BJ (cell line): ENCODE measurements around the gene KLC3. TPM values are rescaled to one million over a fixed set of nuclear protein-coding genes. Genes with fewer than 3 reads are reported as not detected.
A peak's percentile ranks its signal among the peaks of the same experiment; 100 is the strongest.

Experiments used
- CTCF ChIA-PET: fragments of 350-600 bp; formaldehyde crosslinking; extraction: SDS; loops from one replicate; lab custom pipeline; 2021; ENCODE audit warnings: antibody characterized with exemption, inconsistent platforms; lab: Yijun Ruan, JAX
- POLR2A ChIA-PET: fragments of 300-600 bp; sonication (Branson Sonifier 250); formaldehyde crosslinking; extraction: SDS; loops from one replicate; lab custom pipeline; 2021; ENCODE audit warnings: antibody characterized with exemption; lab: Charles Lee
- DNase-seq: peaks from one replicate; pipeline ENCODE4 v3.0.0-alpha.2; 2011; ENCODE audit warnings: low read depth
- H3K27me3 ChIP-seq: 2 replicates; pipeline ENCODE4 v1.6.0; 2011; ENCODE audit warnings: low read length; ENCODE audit not compliant: control insufficient read depth, insufficient read depth
- H3K36me3 ChIP-seq: 2 replicates; pipeline ENCODE4 v1.5.1; 2011; ENCODE audit warnings: low read length; ENCODE audit not compliant: control insufficient read depth, insufficient read depth
- H3K4me3 ChIP-seq: 2 replicates; pipeline ENCODE4 v1.5.1; 2011; ENCODE audit warnings: low read depth, mild to moderate bottlenecking, control low read depth, low read length
- CTCF ChIP-seq: IDR thresholded peaks from 2 replicates; pipeline ENCODE4 v1.5.1; 2011; ENCODE audit warnings: low read depth, mild to moderate bottlenecking, control low read depth, inconsistent platforms, low read length, moderate library complexity; ENCODE audit not compliant: insufficient read depth
- polyA plus RNA-seq: library from polyadenylated mRNA; depleted of rRNA; stranded (reverse); fragments of >200 nt; gene quantifications from 2 replicates; pipeline ENCODE4 v1.2.3, GENCODE V29; 2011

KLC3 gene
- polyA plus RNA-seq, 1 experiment: 0.09 TPM

- no peak for TF ChIP-seq CTCF
- ChIA-PET CTCF (interaction anchor here (1.1 to 1.3 kb wide), 2 partner anchors 10 to 110 kb away, joined by 3 to 4 read pairs; no protein-coding TSS in a partner anchor), POLR2A (no interaction called here)
- Histone ChIP-seq H3K27me3 (no peaks in the 10 kb centered on the region), H3K4me3 (no peak overlapping the region), H3K36me3 (peaks cover 4% of the 10 kb centered on the region)
- DNase-seq: no peak
Observed at GRCh38 chr19:45368737-45369340, 28.3 kb downstream of the KLC3 start.

- ChIA-PET POLR2A (no interaction called here), CTCF (no interaction called here)
- DNase-seq: peak; percentile 81
Observed at GRCh38 chr19:45370410-45371204, 30.1 kb downstream of the KLC3 start, which contains the start of gene ERCC2. Gene ERCC2, minus strand, starts transcription at chr19:45370573. Its CDS starts 33 bp downstream, at chr19:45370540.

GRCh38 chr19:45376045-45376724 lies 35.6 kb downstream of the KLC3 start:
- CTCF ChIA-PET: no interaction called here
- no peak for TF ChIP-seq CTCF
- DNase-seq: peak; percentile 89
- Histone ChIP-seq H3K4me3 (no peak overlapping the region), H3K27me3 (no peaks in the 10 kb centered on the region), H3K36me3 (no peaks in the 10 kb centered on the region)
- POLR2A ChIA-PET: no interaction called here

More at GRCh38 chr19:45370410-45371204, 30.1 kb downstream of the KLC3 start, which contains the start of gene ERCC2:
- peaks cover 3% of the 10 kb centered on the region for H3K36me3 ChIP-seq
- H3K4me3 ChIP-seq: peak within 1 kb of the TSS; percentile 85
- H3K27me3 ChIP-seq: no peaks in the 10 kb centered on the region
- no peak for TF ChIP-seq CTCF

GRCh38 chr19:45380107-45380506 lies 39.6 kb downstream of the KLC3 start:
- ChIA-PET POLR2A (no interaction called here), CTCF (no interaction called here)
- no peak for DNase-seq
- no peaks in the 10 kb centered on the region; the same call in 1 of the 2 replicates for H3K36me3 ChIP-seq
- no peaks in the 10 kb centered on the region for H3K27me3 ChIP-seq
- TF ChIP-seq CTCF: no peak
- no peak overlapping the region for H3K4me3 ChIP-seq

- no peak for TF ChIP-seq CTCF
- CTCF ChIA-PET: no interaction called here
- Histone ChIP-seq H3K36me3 (no peaks in the 10 kb centered on the region; the same call in 1 of the 2 replicates), H3K4me3 (no peak overlapping the region), H3K27me3 (no peaks in the 10 kb centered on the region)
- POLR2A ChIA-PET: no interaction called here
- DNase-seq: no peak
Observed at GRCh38 chr19:45382426-45382825, 41.9 kb downstream of the KLC3 start.
